Ectodermal cell (in vitro differentiated cells): ENCODE measurements around the gene AIFM2.
"Not testable (repeated sequence)": the region's sequence is repeated elsewhere in the genome, so short reads cannot be mapped to it uniquely, and the experiment has no call there.

Source experiments
- H3K27ac ChIP-seq: 2 replicates; pipeline ENCODE4 v1.7.0; 2013; ENCODE audit warnings: mild to moderate bottlenecking, low read depth, low read length; ENCODE audit not compliant: insufficient read depth, poor library complexity, severe bottlenecking
- H3K27me3 ChIP-seq: 2 replicates; pipeline ENCODE4 v1.7.0; 2013; ENCODE audit warnings: mild to moderate bottlenecking, low read length; ENCODE audit not compliant: insufficient read depth, control insufficient read depth, poor library complexity, severe bottlenecking
- H3K36me3 ChIP-seq: one replicate; pipeline ENCODE4 v1.7.0; 2013; ENCODE audit warnings: low read length; ENCODE audit not compliant: control insufficient read depth, insufficient read depth
- H3K4me1 ChIP-seq: one replicate; pipeline ENCODE4 v1.7.0; 2013; ENCODE audit warnings: low read length; ENCODE audit not compliant: control insufficient read depth, insufficient read depth
- H3K4me3 ChIP-seq: 2 replicates; pipeline ENCODE4 v1.7.0; 2013; ENCODE audit warnings: low read depth, low read length, control low read depth; ENCODE audit not compliant: insufficient read depth
- H3K9me3 ChIP-seq: 2 replicates; pipeline ENCODE4 v1.7.0; 2013; ENCODE audit warnings: mild to moderate bottlenecking, low read length, moderate library complexity; ENCODE audit not compliant: control insufficient read depth
- WGBS, 2 experiments: methylation state at CpG; one replicate each; pipeline ENCODE4 v1.1.7; 2013; ENCODE audit warnings: missing lambda C conversion rate in 2 of 2; 5-methylcytosine and 5-hydroxymethylcytosine counted together

AIFM2 gene

DNA sequence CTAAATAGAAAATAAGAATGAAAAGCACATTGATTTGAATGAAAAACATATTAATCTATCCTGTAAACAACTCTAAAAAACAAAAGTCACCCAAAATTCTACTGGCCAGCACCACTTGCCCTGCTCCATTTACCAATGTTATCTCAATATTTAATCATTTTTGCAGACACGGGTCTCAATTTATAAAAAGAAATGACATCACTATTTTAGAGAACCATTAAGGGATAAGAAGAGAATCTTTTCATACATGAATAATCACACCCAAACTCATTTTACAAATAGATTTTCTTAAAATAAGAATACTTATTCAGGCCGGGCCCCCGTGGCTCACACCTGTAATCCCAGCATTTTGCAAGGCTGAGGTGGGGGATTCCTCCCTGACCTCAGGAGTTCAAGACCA lies 33.8 kb upstream of the AIFM2 start:
- H3K4me1 ChIP-seq, result peaks cover 14% of the 10 kb centered on the region
- H3K9me3 ChIP-seq, result no peaks in the 10 kb centered on the region
- H3K27me3 ChIP-seq, result no peaks in the 10 kb centered on the region
- H3K36me3 ChIP-seq, result peaks cover 10% of the 10 kb centered on the region
- H3K27ac ChIP-seq, result no peak overlapping the region
- H3K4me3 ChIP-seq, result no peak overlapping the region
- WGBS, 2 experiments, result 93 to 96% methylated on average over 3 of the region's 3 CpGs

DNA sequence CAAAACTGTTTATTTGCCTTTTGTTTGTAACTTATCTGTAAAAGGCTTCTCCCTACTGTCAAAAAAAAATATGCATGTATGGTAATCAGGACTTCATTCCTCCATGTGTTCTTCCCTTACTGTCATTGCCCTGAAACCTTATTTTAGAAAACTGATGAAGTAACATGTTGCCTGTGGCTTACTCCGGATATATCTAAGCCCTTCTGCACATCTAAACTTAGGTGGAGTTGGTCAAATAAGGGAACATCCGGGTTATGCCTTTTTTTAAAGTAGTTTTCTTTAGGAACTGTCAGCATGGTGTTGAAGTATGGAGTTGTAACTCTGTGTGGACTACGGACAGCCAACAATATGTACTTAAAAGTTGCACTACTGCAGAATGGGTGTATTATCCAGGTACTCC lies 31.5 kb upstream of the AIFM2 start:
- Histone ChIP-seq H3K27me3 (no peaks in the 10 kb centered on the region), H3K4me1 (peaks cover 14% of the 10 kb centered on the region), H3K36me3 (peaks cover 10% of the 10 kb centered on the region), H3K4me3 (no peak overlapping the region), H3K27ac (no peak overlapping the region), H3K9me3 (no peaks in the 10 kb centered on the region)
- WGBS, 2 experiments, result 93 to 96% methylated on average over 3 of the region's 3 CpGs

DNA sequence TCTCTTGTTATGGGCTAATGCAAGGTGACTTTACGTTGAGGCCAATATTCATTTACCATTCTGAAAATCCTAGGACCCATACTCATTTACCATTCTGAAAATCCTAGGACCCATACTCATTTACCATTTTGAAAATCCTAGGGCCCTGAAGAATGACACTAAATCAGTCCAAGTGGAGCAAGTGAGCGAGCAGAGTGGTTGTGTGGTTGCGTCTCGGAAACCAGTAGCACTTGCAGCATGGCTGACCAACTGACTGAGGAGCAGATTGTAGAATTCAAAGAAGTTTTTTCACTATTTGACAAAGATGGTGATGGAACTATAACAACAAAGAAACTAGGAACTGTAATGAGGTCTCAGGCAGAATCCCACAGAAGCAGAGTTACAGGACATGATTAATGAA lies 30.8 kb upstream of the AIFM2 start:
- WGBS, 2 experiments, result 93 to 95% methylated on average over 4 of the region's 4 CpGs
- no peak overlapping the region for H3K4me3 ChIP-seq
- peaks cover 10% of the 10 kb centered on the region for H3K36me3 ChIP-seq

DNA sequence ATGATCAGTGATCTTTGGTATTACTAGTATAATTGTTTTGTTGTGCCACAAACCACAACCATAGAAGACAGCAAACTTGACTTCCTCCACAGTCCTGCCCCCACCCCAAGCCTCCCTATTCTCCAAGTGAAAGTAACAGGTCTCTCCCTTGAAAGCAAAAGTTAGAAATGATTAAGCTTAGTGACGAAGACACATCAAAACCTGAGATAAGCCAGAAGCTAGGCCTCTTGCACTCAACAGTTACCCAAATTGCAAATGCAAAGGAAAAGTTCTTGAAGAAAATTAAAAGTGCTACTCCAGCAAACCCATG lies 30.2 kb upstream of the AIFM2 start:
- H3K9me3 ChIP-seq, result no peaks in the 10 kb centered on the region
- 85 to 87% methylated on average over 1 of the region's 1 CpG for WGBS, 2 experiments
- peaks cover 10% of the 10 kb centered on the region for H3K36me3 ChIP-seq
- H3K27me3 ChIP-seq, result no peaks in the 10 kb centered on the region
- peaks cover 7% of the 10 kb centered on the region for H3K4me1 ChIP-seq
- H3K27ac ChIP-seq, result no peak overlapping the region
- no peak overlapping the region for H3K4me3 ChIP-seq

More for the DNA sequence above, 30.8 kb upstream of the AIFM2 start:
- Histone ChIP-seq H3K27me3 (no peaks in the 10 kb centered on the region), H3K27ac (no peak overlapping the region), H3K4me1 (peaks cover 7% of the 10 kb centered on the region), H3K9me3 (no peaks in the 10 kb centered on the region)

DNA sequence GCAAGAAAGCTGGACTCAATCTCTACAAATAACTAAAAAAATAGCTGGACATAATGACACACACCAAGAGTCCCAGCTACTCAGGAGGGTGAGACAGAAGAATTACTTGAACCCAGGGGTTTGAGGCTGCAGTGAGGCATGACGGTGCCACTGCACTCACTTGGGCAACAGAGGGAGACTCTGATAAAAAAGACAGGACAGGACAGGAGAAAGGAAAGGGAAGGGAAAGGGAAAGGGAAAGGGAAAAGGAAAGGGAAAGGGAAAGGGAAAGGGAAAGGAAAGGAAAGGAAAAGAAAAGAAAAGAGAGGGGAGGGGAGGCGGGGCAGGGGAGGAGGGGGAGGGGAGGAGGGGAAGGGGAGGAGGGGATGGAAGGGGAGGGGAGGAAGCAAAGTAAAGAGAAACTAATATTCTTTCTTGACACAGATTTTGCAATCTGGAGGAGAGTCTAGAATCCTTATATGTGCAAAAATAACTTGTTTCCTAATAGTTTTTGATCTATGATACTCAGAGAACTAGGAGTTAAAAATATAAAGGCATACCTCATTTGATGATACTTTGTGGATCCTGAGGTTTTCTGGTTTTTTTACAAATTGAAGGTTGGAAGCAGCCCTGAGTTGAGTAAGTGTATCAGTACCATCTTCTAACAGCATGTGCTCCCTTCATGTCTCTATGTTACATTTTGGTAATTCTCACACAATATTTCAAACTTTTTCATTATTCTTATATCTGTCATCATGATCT lies 29.7 kb upstream of the AIFM2 start:
- 80 to 93% methylated on average over 1 of the region's 2 CpGs for WGBS, 2 experiments
- Histone ChIP-seq H3K4me3 (no peak overlapping the region), H3K9me3 (no peaks in the 10 kb centered on the region), H3K4me1 (peaks cover 7% of the 10 kb centered on the region), H3K27ac (no peak overlapping the region), H3K36me3 (peaks cover 10% of the 10 kb centered on the region), H3K27me3 (no peaks in the 10 kb centered on the region)

DNA sequence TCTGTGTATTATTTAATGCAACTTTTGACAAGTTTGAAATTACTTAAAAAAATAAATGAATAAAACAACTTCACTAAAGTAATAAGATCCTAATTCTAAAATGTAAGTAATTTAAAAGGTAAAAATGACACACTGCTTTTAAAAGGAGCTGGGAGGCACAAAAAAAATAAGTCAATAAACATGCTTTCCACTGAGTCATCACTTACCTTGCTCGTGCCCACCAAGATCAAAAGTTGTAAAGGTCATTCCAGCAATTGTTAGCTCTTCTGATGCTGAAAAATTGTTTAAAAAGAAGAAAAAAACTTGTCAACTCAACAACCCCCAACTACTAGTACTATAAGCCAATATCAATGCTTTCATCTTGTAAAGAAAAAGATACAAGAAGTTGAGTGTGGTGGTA lies 28.2 kb upstream of the AIFM2 start:
- H3K4me1 ChIP-seq, result peaks cover 7% of the 10 kb centered on the region
- no peak overlapping the region for H3K27ac ChIP-seq
- no peaks in the 10 kb centered on the region for H3K27me3 ChIP-seq
- 84 to 100% methylated on average over 1 of the region's 1 CpG for WGBS, 2 experiments
- H3K36me3 ChIP-seq, result peaks cover 17% of the 10 kb centered on the region
- H3K4me3 ChIP-seq, result no peak overlapping the region
- no peaks in the 10 kb centered on the region for H3K9me3 ChIP-seq

DNA sequence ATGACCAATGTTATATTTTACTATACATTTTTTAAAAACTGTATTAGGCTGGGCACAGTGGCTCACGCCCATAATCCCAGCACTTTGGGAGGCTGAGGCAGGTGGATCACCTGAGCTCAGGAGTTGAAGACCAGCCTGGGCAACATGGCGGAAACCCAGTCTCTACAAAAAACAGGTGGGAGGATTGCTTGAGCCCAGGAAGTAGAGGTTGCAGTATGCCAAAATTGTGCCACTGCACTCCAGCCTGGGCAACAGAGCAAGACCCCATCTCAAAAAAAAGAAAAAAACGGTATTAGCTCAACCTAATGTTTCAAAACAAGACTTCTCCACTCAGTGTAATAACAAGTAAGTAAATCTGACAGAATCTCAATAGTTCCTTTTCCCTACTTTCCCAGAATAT lies 26.7 kb upstream of the AIFM2 start:
- peaks cover 20% of the 10 kb centered on the region for H3K36me3 ChIP-seq
- H3K27ac ChIP-seq, H3K4me3 ChIP-seq, H3K4me1 ChIP-seq, H3K9me3 ChIP-seq, H3K27me3 ChIP-seq: not testable (repeated sequence)
- WGBS, 2 experiments, result 63 to 71% methylated on average over 3 of the region's 3 CpGs

DNA sequence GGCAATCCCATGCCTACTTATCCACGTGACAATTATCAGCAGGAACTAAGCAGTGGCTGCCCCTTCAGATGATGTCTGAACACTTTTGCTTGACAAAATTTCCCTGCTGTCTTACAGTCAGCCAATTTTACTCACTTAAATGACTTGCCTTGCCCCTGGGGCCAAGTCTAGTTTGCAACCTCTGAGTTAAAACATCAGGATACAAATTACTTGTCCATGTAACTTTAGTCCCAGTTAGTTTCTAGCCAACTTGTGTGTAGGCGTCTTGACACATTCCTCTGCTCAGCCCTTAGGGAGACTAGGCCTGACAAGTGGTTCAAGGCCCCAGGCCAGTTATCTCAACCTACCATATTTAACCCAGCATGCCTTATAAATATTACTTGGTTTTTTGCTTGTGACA lies 25.5 kb upstream of the AIFM2 start:
- no peak overlapping the region for H3K4me3 ChIP-seq
- peaks cover 7% of the 10 kb centered on the region for H3K4me1 ChIP-seq
- H3K9me3 ChIP-seq, result no peaks in the 10 kb centered on the region
- 82 to 92% methylated on average over 2 of the region's 2 CpGs for WGBS, 2 experiments
- no peak overlapping the region for H3K27ac ChIP-seq
- H3K36me3 ChIP-seq, result peaks cover 21% of the 10 kb centered on the region
- no peaks in the 10 kb centered on the region for H3K27me3 ChIP-seq

DNA sequence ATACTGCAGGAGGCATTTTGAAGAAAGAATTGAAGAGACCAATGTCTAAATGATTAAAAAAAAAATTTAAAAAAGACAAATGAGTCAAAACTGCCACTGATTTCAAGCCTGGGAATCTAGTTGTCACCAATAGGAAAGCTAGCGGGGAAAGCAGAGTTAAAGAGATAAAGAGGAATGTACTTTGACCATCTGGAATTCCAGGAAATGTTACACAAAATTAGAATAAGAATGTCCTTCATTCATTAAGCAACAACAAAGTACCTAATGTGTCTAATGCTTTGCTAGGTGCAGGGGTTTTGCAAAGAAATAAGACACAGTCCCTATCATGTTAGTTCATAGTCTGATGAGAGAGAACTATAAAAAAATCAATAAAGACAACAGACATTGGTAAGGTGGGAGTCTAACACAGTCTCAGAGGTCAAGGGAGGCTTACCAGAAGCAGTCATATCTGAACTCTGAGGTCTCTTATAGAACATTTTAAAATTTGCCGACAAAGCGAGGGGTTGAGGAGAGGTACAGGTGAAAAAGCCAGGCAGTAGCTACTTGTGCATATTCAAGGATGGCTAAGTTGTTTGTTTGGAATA lies 22.7 kb upstream of the AIFM2 start:
- peaks cover 40% of the 10 kb centered on the region for H3K36me3 ChIP-seq
- no peak overlapping the region for H3K4me3 ChIP-seq
- no peaks in the 10 kb centered on the region for H3K4me1 ChIP-seq
- H3K27ac ChIP-seq, result no peak overlapping the region
- no peaks in the 10 kb centered on the region for H3K27me3 ChIP-seq
- H3K9me3 ChIP-seq, result no peaks in the 10 kb centered on the region
- 65 to 67% methylated on average over 3 of the region's 3 CpGs for WGBS, 2 experiments

DNA sequence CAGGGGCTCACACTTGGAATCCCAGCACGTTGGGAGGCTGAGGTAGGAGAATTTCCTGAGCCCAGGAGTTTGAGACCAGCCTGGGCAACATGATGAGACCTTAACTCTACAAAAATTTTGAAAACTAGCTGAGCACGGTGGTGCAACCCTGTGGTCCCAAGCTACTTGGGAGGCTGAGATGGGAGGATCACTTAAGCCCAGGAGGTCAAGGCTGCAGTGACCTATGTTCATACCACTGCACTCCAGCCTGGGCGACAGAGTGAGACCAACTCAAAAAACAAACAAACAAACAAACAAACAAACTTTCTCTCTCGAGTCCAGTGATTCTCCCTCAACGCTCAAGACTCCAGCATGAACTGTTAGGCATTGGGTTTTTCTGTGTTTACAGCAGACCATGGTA lies 15.9 kb upstream of the AIFM2 start:
- Histone ChIP-seq H3K4me1 (no peaks in the 10 kb centered on the region), H3K9me3 (no peaks in the 10 kb centered on the region), H3K4me3 (no peak overlapping the region), H3K36me3 (peaks cover 26% of the 10 kb centered on the region), H3K27me3 (no peaks in the 10 kb centered on the region), H3K27ac (no peak overlapping the region)
- WGBS, 2 experiments, result 95 to 96% methylated on average over 5 of the region's 5 CpGs
